SK-N-SH treated with all-trans-retinoic acid at 6 μM for 48 hours (cell line): ENCODE measurements around the gene SOX8.

Experiments used
- GLIS3 ChIP-seq: fragments of 250-450 bp; sonication (Bioruptor Pico); IDR thresholded peaks from 2 replicates; pipeline ENCODE4 v1.5.0; 2020; ENCODE audit warnings: mild to moderate bottlenecking, moderate library complexity
- PATZ1 ChIP-seq: fragments of 250-450 bp; sonication (Bioruptor Pico); IDR thresholded peaks from 2 replicates; pipeline ENCODE4 v1.8.0; 2020; ENCODE audit warnings: mild to moderate bottlenecking, moderate library complexity, borderline replicate concordance
- POU6F1 ChIP-seq: fragments of 250-450 bp; sonication (Bioruptor Pico); IDR thresholded peaks from 2 replicates; pipeline ENCODE4 v1.8.0; 2021; ENCODE audit warnings: low read depth, mild to moderate bottlenecking, moderate library complexity, borderline replicate concordance
- RARB ChIP-seq: fragments of 250-450 bp; sonication (Bioruptor Pico); IDR thresholded peaks from 2 replicates; pipeline ENCODE4 v1.8.0; 2021; ENCODE audit warnings: mild to moderate bottlenecking, moderate library complexity
- ZC3H10 ChIP-seq: fragments of 250-450 bp; sonication (Bioruptor Pico); IDR thresholded peaks from 2 replicates; pipeline ENCODE4 v1.5.1; 2021; ENCODE audit warnings: mild to moderate bottlenecking, moderate library complexity
- ZFP3 ChIP-seq: fragments of 250-450 bp; sonication (Bioruptor Pico); IDR thresholded peaks from 2 replicates; pipeline ENCODE4 v1.5.0; 2020; ENCODE audit warnings: mild to moderate bottlenecking, moderate library complexity
- ZFP30 ChIP-seq: fragments of 450-650 bp; formaldehyde crosslinking; IDR thresholded peaks from 2 replicates; pipeline ENCODE4 v1.5.0; 2022; ENCODE audit warnings: mild to moderate bottlenecking, moderate library complexity
- ZNF8 ChIP-seq: fragments of 450-650 bp; formaldehyde crosslinking; IDR thresholded peaks from 2 replicates; pipeline ENCODE4 v1.5.0; 2020; ENCODE audit warnings: mild to moderate bottlenecking, moderate library complexity
- TF ChIP-seq, protein P1 (sequence below): fragments of 250-450 bp; sonication (Bioruptor Pico); IDR thresholded peaks from 2 replicates; pipeline ENCODE4 v1.5.1; 2020; ENCODE audit warnings: low read depth, mild to moderate bottlenecking, moderate library complexity

- TF ChIP-seq ZC3H10 (CRISPR knock-in tag), result no peak
- no peak for TF ChIP-seq ZFP30
- TF ChIP-seq, protein P1, sequence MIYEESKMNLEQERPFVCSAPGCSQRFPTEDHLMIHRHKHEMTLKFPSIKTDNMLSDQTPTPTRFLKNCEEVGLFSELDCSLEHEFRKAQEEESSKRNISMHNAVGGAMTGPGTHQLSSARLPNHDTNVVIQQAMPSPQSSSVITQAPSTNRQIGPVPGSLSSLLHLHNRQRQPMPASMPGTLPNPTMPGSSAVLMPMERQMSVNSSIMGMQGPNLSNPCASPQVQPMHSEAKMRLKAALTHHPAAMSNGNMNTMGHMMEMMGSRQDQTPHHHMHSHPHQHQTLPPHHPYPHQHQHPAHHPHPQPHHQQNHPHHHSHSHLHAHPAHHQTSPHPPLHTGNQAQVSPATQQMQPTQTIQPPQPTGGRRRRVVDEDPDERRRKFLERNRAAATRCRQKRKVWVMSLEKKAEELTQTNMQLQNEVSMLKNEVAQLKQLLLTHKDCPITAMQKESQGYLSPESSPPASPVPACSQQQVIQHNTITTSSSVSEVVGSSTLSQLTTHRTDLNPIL (CRISPR knock-in tag), result no peak
- no peak for TF ChIP-seq PATZ1 (CRISPR knock-in tag)
- TF ChIP-seq POU6F1 (CRISPR knock-in tag), result no peak
- no peak for TF ChIP-seq ZFP3 (CRISPR knock-in tag)
- TF ChIP-seq RARB (CRISPR knock-in tag), result no peak
- TF ChIP-seq GLIS3, result no peak
- TF ChIP-seq ZNF8 (CRISPR knock-in tag), result no peak
These were observed 48.0 kb upstream of the SOX8 start for GRCh38 chr16:933581-933980.
